Stimulated activated CD4-positive, alpha-beta T cell treated with anti-CD3 and anti-CD28 coated beads, Interleukin-1b, Interleukin-23, amount 100 ng/mL, for 48 hours (primary cell): ENCODE results near the gene APOOL.
"Not testable (repeated sequence)": the region's sequence is repeated elsewhere in the genome, so short reads cannot be mapped to it uniquely, and the experiment has no call there.

Source experiments
- DNase-seq: peaks from one replicate; pipeline ENCODE4 v3.0.0-alpha.2; 2020

The APOOL gene

DNA sequence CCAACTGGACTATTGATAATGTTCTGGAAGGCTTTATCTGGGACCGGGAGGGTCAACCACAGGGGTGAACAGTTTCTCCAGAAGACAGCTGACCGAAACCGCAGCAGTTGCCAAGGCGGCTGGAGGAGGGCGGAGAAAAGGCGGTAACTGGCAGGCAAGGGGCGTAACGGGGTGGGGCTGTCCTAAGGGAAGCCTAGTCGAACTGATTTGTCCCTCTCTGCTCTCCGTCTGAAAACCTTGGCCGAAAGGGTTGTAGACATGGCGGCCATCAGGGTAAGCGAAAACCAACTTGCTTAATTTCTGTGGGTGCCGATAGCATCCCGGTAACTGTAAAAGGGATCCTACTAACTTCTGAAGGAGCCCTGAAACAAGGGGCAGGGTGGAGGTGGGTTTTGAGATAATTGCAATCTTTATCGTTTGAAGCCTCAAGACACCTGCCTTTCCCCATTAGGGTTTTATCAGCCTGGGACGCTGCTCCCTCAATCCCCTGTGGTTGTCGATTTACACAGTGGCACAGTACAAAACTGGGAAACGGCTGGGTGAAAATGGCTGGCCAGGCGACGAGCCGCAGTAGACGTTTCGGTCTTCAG is at the start of gene APOOL:
Gene APOOL (plus strand): TSS at position 223 of the 590 bp plus-strand sequence. CDS start 36 bp downstream, at position 259.
- peak; percentile 82 for DNase-seq

DNA sequence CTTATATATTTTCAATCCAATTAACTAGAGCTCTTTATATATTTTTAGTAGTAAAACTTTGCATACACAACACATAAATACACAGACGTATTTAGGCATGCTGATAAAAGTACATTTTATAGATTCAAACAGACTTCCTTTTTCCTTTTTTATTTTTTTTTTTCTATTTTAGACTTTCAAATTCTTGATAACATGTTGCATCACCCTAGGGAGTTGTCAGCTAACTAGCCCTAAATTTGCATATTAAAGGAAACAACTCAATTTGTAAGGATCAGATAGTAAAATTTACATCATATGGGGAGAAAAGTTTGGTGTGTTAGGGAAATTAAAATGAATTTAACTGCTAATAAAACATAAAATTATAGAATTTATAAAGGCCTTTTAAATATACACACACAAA is 47.4 kb upstream of the APOOL start:
- no peak for DNase-seq

GRCh38 chrX:84974803-84975202 is 28.9 kb upstream of the APOOL start:
- no peak for DNase-seq

- not testable (repeated sequence) for DNase-seq
These were observed 11.9 kb upstream of the APOOL start for GRCh38 chrX:84991739-84992138.

DNA sequence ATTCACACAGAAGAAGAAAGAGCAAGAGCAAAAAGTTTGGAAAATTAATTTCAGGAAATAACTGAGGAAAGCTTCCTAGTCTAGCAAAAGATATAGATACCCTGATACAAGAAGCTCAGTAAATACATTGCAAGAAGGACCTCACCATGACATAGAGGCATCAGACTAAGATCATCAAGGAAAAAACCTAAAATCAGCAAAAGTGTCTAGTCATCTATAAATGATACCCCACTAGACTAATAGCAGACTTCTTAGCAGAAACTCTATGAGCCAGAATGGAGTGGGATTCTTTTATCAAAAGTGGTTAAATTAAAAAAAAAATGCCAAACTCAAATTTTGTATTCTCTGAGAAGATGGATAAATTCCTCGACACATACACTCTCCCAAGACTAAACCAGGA is 10.5 kb upstream of the APOOL start:
- DNase-seq: no peak

- DNase-seq: no peak
These were observed 2.3 kb upstream of the APOOL start for GRCh38 chrX:85001344-85001743.

GRCh38 chrX:85004255-85004654 is 578 bp downstream of the APOOL start:
- DNase-seq: no peak

DNA sequence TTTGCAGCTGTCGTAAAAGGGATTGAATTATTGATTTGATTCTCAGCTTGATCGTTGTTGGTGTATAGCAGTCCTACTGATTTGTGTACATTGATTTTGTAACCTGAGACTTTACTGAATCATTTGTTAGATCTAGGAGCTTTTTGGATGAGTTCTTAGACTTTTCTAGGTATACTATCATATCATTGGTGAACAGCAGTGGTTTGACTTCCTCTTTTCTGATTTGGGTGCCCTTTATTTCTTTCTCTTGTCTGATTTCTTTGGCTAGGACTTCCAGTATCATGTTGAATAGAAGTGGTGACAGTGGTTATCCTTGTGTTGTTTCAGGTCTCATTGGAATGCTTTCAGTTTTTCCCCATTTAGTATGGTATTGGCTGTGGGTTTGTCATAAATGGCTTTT is 8.4 kb downstream of the APOOL start:
- DNase-seq: no peak

DNA sequence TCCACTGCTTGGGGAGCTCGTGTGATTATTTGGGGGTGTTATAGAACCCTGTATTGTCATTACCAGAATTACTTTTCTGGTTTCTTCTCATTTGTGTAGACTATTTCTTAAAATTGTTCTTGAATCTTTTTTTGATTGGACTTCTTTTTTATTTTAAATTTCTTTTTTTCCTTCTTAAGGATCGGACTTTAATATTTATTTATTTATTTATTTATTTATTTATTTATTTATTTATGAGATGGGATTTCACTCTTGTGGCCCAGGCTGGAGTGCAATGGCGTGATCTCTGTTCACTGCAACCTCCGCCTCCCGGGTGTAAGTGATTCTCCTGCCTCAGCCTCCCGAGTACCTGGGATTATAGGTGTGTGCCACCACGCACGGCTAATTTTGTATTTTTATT is 11.7 kb downstream of the APOOL start:
- not testable (repeated sequence) for DNase-seq

- DNase-seq: no peak
These were observed 14.0 kb downstream of the APOOL start for GRCh38 chrX:85017721-85018120.

GRCh38 chrX:85018471-85018870 is 14.8 kb downstream of the APOOL start:
- DNase-seq: no peak

DNA sequence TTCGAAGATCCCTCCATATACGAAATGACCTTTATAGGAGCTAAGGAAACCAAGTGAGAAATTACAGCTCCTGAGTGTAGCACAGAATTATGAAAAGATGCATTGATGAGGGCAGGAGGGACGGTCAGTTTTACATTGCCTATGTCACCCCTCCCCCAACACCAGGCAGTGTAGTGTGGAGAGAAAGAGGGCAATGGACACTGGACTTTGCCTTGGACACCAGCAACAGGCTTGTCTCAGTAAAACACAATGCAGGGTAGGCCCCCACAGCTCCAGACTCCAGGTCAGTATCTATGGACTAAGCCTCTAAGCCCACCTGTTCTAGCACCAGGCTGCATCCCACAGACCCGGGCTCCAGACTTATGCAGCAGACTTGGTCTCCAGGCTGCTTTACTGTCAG is 16.5 kb downstream of the APOOL start:
- DNase-seq: no peak

DNA sequence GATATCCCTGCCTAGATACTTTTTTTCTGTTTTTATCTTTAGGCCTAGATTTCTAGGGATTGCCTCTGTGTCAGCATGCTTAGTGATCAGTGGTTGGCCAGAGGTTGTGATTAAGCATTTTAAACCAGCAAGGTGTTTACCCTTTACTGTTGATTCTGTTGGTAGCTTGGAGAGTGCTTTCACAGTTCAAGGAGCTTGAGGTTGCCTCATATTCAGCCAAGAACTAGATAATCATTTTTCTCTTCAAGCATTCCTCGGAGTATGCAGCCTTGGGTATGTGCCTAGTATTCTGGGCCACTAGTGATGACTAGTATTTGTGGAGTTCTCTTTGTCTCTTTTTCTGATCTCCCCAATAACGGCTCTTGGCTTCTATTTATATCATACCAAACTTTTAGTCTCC is 20.4 kb downstream of the APOOL start:
- no peak for DNase-seq

DNA sequence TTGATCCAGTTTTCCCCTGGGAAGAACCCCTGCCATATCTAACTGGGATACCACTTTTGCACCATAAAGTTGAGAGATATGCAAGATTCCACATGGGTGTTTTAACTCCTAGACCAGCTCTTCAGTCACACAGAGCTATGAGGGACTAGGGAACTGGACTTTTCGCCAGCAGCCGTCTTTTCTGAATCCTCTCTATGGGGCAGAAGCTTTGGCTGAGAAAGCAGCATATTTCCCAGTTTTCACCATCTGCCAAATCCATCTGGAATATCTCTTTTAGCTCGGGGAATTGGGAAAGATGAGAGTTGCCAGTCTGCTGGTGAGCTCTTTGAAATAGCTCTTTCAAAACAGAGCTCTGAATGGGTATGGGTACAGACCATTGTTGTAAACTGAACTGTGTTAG is 20.9 kb downstream of the APOOL start:
- no peak for DNase-seq

- DNase-seq: no peak
These were observed 22.5 kb downstream of the APOOL start for GRCh38 chrX:85026170-85026569.

- DNase-seq: no peak
These were observed 25.4 kb downstream of the APOOL start for GRCh38 chrX:85029043-85029442.

DNA sequence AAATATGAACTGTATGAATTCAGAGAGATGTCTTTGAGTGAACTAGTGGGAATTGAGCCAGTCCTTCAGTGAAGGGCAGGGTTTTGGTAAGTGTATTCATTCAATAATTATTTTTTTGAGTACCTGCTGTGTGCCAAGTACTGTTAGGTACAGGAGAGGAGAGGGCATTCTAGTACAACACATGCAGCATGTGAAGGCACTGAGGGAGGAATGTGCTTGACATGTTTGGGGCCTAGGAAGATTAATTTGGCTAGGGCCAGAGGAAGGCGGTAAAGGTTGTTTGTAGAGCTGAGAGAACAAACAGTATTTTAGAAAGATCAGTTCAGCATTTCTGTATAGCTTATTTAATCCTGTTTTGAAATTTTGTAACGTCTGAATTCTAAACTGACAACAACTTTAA is 27.8 kb downstream of the APOOL start:
- no peak for DNase-seq

- DNase-seq: no peak
These were observed 33.4 kb downstream of the APOOL start for GRCh38 chrX:85037114-85037513.

- DNase-seq: no peak
These were observed 48.0 kb downstream of the APOOL start for GRCh38 chrX:85051627-85052026.

DNA sequence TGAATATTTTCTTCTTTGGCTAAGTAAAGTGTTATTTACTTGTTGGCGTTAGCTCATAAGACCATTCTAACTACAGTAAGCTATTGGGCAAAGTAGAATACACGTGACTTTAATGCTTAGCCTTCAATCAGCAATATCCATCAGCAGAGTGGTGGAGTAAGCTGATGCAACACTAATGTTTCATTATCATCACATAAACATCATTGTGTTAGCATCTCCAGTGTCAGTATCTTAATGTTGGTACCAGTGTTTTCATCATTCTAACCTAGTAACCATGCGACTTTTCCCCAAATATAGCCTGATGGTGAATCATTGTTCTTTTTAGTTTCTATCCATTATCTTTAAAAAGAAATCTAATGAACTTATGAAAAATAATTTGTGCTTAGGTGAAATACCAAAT is 48.5 kb downstream of the APOOL start:
- DNase-seq: no peak

DNA sequence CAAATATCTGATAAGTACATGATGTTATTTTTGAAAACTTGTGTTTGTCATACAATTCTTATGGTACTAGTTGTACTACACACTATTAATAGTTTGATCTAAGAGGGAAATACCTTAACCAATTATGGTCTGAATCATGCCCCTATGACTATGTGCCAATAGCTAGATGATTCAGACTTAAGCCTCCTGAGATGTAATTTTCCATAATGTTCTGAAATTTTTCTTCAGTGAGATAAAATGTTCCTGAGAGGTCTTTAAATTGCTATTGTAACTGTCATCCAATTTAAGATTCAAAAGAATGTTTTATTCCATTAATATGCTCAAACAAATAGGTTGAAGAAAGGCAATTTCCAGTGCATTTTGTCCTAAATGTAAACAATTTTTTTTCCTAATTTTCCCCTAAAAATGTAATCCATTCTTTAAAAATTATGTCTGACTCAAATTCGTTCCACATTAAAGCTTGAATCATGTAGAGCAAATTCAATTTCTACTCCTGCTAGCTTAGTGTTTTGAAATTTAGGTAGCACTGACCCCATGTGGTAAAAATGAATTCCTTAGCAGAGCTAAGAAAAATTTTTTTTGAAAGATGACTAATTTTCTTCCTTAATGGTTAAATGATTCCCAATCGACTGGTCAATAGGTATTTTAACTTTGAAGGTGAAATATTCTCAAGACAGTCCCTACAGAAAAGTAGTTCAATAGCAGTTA is 49.1 kb downstream of the APOOL start:
- DNase-seq: no peak

DNA sequence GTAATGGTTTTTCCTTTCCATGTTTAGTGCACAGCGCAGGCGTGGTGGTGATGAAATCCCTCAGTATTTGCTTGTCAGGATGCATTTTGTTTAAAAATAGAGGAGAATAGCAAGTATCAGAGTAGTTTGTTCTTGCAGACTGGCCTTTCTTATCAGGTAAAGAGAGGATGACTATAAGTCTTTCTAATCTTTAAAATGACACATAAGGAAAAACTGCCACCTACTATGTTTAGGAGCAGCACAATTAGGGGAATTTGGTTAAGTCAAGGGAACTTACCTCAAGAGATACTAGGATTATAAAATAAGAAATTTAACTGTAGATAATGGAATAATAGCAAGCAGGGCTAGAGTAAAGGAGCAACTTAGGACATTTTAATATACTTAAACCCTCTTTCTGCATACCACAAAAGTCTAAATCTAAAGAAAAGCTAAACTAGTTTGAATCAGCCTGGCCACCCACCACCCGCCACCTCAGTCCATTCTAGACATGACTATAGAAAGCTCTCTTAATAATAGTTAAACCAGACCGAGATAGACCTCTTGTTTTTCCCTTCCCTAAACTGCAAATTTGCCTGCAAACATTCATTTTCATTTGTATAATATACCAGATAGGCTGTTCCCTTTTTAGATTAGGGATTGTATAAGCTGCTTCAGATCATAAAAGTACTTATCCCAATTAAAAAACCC is 62.0 kb downstream of the APOOL start:
- no peak for DNase-seq

DNA sequence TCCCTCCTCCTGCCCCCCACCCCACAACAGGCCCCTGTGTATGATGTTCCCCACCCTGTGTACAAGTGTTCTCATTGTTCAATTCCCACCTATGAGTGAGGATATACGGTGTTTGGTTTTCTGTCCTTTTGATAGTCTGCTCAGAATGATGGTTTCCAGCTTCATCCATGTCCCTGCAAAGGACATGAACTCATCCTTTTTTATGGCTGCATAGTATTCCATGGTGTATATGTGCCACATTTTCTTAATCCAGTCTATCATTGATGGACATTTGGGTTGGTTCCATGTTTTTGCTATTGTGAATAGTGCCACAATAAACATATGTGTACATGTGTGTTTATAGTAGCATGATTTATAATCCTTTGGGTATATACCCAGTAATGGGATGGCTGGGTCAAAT is 73.6 kb downstream of the APOOL start:
- DNase-seq: not testable (repeated sequence)

DNA sequence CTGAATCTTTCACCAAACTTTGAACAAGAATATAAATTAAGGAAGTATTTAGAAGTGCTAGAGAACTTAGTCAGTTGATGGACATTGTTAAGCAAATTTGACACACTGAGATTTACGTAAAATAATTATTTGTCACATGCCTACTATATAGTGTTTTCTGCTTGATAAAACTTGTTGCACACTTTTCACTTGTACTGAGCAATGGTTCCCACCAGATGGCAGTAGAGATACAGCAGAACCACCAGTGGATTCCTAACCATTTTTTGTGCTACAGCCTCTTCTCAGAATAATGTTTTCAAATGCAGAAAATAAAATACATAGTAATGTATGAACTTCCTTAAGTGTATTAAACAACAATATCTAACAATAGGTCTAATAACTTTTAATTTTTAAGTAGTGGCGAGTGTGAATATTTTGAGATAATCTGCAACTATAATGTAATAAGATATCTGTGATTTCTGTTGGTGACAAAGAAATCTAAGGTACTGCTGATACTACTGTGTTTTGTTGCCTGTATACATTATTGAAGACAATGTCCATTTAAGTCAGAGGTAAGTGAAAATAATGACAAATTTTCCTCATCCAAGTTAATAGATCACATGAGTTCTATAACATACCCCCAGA is 81.2 kb downstream of the APOOL start:
- no peak for DNase-seq
